HG03064 (cell line): Measurements from ENCODE around the gene MOB3B.
A peak's percentile ranks its signal among the peaks of the same experiment; 100 is the strongest.

Source experiments
- ATAC-seq: cut with Tn5 transposase; IDR thresholded peaks from one replicate; pipeline ENCODE4 v1.9.1; 2021; ENCODE audit warnings: low read depth; ENCODE audit not compliant: unreplicated experiment

The MOB3B gene

DNA sequence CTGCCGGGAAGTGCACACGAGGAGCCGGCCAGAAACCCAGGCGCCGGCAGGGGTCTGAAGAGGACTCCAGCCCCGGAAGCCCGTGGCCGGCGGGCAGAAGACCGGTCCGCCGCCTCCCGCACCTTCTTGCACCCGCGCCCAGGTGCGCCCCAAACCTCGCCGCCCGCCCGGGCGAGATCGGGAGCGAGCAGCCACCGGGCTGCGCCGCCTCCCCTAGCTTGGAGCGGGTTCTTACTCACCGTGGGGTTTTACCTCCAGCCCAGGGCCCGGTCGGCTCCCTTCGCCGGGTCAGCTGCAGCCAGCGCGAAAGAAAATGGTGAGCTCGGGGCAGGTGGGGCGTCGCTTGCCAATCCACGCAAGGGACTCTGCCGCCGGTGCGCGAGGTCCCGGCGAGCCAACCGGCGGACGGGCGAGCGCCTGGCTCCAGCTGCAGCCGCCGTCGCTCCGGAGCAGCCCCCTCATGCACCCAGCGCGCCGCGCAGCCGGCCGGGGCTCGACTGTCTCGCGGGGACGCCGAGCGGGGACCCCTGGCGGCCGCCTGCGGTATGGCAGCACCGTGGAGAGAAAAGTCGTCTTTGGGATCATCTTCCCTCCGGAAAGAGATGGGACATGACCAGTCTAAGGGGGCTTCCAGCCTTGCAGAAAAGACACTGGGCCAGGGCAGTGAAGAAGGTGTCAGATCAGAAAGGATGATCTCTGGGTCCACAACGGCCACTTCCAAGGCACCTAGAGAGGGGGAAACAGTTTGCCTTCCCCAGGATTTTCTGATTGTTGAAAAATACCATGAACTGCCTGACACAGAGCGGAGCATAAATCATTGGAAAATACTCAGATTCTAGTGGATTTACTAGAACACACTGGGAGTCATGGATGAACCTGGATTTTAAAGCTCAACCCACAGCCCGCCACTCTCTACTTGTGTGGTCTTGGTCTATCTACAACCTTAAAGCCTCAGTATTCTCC is at the start of gene MOB3B:
Gene MOB3B, minus strand, starts transcription at position 499 of the 963 bp plus-strand sequence. CDS start 74,264 bp downstream, outside the sequence.
- peak; percentile 78 for ATAC-seq

- peak; percentile 85 for ATAC-seq
These were observed 44.3 kb upstream of the MOB3B start for GRCh38 chr9:27573634-27574590.

DNA sequence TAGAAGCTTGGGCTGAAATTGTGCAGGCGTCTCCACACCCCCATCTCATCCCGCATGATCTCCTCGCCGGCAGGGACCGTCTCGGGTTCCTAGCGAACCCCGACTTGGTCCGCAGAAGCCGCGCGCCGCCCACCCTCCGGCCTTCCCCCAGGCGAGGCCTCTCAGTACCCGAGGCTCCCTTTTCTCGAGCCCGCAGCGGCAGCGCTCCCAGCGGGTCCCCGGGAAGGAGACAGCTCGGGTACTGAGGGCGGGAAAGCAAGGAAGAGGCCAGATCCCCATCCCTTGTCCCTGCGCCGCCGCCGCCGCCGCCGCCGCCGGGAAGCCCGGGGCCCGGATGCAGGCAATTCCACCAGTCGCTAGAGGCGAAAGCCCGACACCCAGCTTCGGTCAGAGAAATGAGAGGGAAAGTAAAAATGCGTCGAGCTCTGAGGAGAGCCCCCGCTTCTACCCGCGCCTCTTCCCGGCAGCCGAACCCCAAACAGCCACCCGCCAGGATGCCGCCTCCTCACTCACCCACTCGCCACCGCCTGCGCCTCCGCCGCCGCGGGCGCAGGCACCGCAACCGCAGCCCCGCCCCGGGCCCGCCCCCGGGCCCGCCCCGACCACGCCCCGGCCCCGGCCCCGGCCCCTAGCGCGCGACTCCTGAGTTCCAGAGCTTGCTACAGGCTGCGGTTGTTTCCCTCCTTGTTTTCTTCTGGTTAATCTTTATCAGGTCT is 43.5 kb upstream of the MOB3B start, which contains the start of gene C9orf72:
Gene C9orf72, minus strand, starts transcription at position 564 of the 716 bp plus-strand sequence. CDS start 6,361 bp downstream, outside the sequence.
- ATAC-seq, result peak; percentile 63

- ATAC-seq, result peak; percentile 34
These were observed 42.9 kb upstream of the MOB3B start for GRCh38 chr9:27572566-27572917.

- no peak for ATAC-seq
These were observed 42.4 kb upstream of the MOB3B start for GRCh38 chr9:27572061-27572460.

GRCh38 chr9:27571011-27571410 is 41.4 kb upstream of the MOB3B start:
- no peak for ATAC-seq

DNA sequence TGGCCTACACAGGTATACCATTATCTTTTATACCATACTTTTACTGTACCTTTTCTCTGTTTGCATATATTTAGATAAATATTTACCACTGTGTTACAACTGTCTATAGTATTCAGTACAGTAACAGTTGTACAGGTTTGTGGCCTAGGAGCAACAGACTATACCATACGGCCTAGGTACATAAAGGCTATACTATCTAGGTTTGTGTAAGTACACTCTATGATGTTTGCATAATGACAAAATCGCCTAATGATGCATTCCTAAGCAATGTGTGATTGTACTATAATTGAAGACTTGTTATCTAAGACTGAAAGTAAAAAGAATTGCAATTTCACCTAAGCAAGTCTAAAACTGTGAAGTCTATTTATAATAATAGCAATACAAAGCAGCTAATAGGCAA is 39.8 kb upstream of the MOB3B start:
- ATAC-seq, result no peak

GRCh38 chr9:27566118-27566517 is 36.5 kb upstream of the MOB3B start:
- no peak for ATAC-seq

DNA sequence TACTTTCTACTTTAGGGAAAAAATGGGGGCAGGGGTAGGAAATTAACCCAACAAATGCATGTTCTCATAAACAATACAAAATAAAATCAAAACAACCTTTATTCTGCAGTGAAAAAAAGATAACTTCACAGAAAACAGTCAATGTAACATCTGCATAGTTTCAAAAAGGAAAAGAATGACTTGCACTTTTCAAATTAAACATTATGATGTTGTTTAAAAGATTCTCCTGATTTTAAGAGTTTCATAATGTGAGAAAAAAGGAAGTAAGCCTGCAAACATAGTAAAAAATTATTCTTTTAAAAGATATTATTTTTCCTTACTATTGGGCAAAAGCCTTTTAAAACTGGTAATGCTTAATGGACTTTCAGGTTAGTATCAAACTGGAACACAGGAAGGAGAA is 36.1 kb upstream of the MOB3B start:
- ATAC-seq, result no peak

DNA sequence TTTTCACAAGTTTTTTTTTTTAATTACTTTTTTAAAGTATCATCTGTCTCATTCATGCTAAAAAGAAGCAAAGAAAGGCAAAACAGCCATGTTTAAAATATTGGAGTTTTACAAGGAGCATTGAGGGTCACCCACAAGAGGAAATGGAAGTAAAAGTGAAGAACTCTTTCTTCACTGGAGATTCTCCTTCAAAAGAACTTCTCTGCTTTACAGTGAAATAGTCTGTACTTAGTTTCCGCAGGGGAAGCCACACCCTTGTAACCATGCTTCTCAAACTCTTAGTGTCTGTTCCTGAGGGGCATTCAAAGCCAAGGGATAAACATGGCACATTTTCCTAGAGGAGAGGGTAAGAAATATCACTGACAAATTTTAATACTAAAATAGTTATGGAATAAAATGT is 35.1 kb upstream of the MOB3B start:
- ATAC-seq, result no peak

DNA sequence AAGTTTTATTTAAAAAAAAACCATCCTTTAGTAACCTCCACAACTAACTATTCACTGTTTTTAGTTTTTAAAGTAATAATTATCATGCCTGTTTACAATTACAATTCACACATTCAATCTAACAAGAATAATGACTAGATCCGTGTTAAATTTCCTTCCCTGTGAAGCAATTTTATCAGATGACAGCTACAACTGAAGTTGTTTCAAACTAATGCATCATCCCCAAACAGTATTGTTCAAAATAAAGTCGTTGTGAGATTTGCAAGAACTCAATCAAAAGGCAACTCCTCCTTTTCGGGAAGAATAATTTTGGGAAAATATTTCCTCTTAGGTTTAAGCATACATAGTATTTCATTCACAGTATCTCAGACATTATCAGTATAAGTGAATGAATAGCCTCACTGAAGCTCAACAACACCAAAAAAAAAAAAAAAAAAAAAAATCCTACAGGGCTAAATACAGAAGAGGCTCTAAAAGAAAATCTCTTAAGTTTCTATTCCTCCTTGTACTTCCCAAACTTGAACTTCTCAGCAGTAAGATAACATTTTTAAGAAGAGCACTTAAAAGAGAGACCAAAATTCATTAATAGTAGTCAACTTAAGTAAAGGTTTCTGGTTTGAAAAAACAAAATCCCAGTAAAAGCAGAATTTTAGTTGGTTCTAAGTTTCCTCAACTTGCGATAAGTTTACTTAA is 34.3 kb upstream of the MOB3B start:
- no peak for ATAC-seq

GRCh38 chr9:27561685-27562084 is 32.1 kb upstream of the MOB3B start:
- no peak for ATAC-seq

- no peak for ATAC-seq
These were observed 30.8 kb upstream of the MOB3B start for GRCh38 chr9:27560457-27560856.

- no peak for ATAC-seq
These were observed 28.7 kb upstream of the MOB3B start for GRCh38 chr9:27558307-27558706.

DNA sequence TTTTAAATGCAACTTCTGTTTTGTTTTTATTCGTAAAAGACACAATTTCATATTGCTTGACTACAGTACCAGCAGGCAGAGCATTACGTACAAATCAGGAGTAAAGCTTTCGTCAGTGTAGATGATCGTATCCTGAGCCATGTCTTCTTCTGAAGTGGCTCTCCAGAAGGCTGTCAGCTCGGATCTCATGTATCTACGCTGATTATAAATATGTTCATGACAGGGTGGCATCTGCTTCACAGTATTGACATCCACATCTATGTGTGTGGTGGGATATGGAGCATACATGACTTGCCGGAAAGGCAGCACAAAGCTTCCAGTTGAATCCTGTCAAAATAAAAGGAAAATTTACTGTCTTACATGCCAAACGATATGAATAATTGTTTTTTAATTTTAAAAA is 26.9 kb upstream of the MOB3B start:
- no peak for ATAC-seq

DNA sequence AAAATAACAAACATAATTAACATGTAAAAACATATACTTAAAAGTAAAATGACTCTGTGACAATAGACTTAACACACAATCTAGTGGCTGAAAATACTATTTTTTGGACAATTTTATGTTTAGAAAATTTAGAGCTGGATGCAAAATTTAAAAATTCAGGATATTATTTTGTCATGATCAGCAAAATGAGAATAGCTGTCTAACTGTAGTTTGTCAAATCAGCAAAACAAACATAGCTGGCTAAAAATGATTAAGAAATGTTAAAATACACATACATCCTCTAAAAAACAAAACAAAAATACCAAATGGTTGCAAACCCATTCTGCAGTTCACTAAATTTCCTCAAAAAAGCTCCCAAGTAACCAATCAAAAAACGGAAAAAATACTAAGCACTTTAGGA is 25.1 kb upstream of the MOB3B start:
- ATAC-seq, result no peak

GRCh38 chr9:27549196-27549755 is 19.7 kb upstream of the MOB3B start:
- ATAC-seq, result no peak

GRCh38 chr9:27548055-27548741 is 18.6 kb upstream of the MOB3B start:
- no peak for ATAC-seq

- ATAC-seq, result no peak
These were observed 15.9 kb upstream of the MOB3B start for GRCh38 chr9:27545471-27545870.
